WTC11 (cell line): ENCODE measurements around the gene UNC50. TPM values are rescaled to one million over a fixed set of nuclear protein-coding genes. Genes with fewer than 3 reads are reported as not detected.

Experiments
- ATAC-seq: fragments of 200-7000 bp; cut with Tn5 transposase; 2 replicates; pipeline ENCODE4 v1.10.0; 2021; ENCODE audit warnings: mild to moderate bottlenecking, moderate library complexity
- CTCF ChIA-PET: fragments of 300-600 bp; sonication (Branson Sonifier 250); formaldehyde crosslinking; loops from one replicate; lab custom pipeline; 2021; ENCODE audit warnings: antibody characterized with exemption; lab: Charles Lee
- POLR2A ChIA-PET: fragments of 350-600 bp; sonication (Branson Sonifier 250); formaldehyde crosslinking; loops from one replicate; lab custom pipeline; 2021; ENCODE audit warnings: antibody characterized with exemption; lab: Charles Lee
- DNase-seq: peaks from one replicate; pipeline ENCODE4 v3.0.0; 2021; ENCODE audit warnings: low spot score
- H3K27ac Mint-ChIP-seq: 2 replicates; pipeline ENCODE4 v1.8.0; 2021; ENCODE audit warnings: mixed read lengths
- H3K27me3 Mint-ChIP-seq: 2 replicates; pipeline ENCODE4 v1.8.0; 2021; ENCODE audit warnings: low read depth, mild to moderate bottlenecking, moderate library complexity, mixed read lengths
- H3K36me3 Mint-ChIP-seq: 2 replicates; pipeline ENCODE4 v1.8.0; 2021; ENCODE audit warnings: mixed read lengths
- H3K4me1 Mint-ChIP-seq: 2 replicates; pipeline ENCODE4 v1.8.0; 2022; ENCODE audit warnings: mixed read lengths
- H3K4me3 Mint-ChIP-seq: 2 replicates; pipeline ENCODE4 v1.8.0; 2021; ENCODE audit warnings: mild to moderate bottlenecking, moderate library complexity, mixed read lengths
- H3K9me3 Mint-ChIP-seq: 2 replicates; pipeline ENCODE4 v1.8.0; 2021; ENCODE audit warnings: mixed read lengths
- CREM ChIP-seq: sonication (generic); formaldehyde crosslinking; IDR thresholded peaks from 2 replicates; pipeline ENCODE4 v1.8.1; 2022; ENCODE audit warnings: mild to moderate bottlenecking, missing genetic modification reagents, moderate library complexity
- E2F1 ChIP-seq: sonication (generic); formaldehyde crosslinking; IDR thresholded peaks from 2 replicates; pipeline ENCODE4 v1.8.0; 2022; ENCODE audit warnings: mild to moderate bottlenecking, missing genetic modification reagents
- E2F4 ChIP-seq: sonication (generic); formaldehyde crosslinking; IDR thresholded peaks from 2 replicates; pipeline ENCODE4 v1.8.1; 2022; ENCODE audit warnings: low read depth, mild to moderate bottlenecking, moderate library complexity, missing genetic modification reagents, borderline replicate concordance
- EMX1 ChIP-seq: fragments of 250-450 bp; sonication (Bioruptor Pico); IDR thresholded peaks from 2 replicates; pipeline ENCODE4 v1.8.0; 2021; ENCODE audit warnings: mild to moderate bottlenecking
- GABPB1 ChIP-seq: sonication (generic); formaldehyde crosslinking; IDR thresholded peaks from 2 replicates; pipeline ENCODE4 v1.8.1; 2023; ENCODE audit warnings: mild to moderate bottlenecking, missing genetic modification reagents
- GRHL2 ChIP-seq: fragments of 250-450 bp; sonication (Bioruptor Pico); IDR thresholded peaks from 2 replicates; pipeline ENCODE4 v1.8.0; 2022; ENCODE audit warnings: mild to moderate bottlenecking, moderate library complexity; ENCODE audit not compliant: insufficient replicate concordance, severe bottlenecking
- MAX ChIP-seq: sonication (generic); formaldehyde crosslinking; IDR thresholded peaks from 2 replicates; pipeline ENCODE4 v1.8.0; 2022; ENCODE audit warnings: mild to moderate bottlenecking, missing genetic modification reagents
- NFATC4 ChIP-seq: fragments of 250-450 bp; sonication (Bioruptor Pico); IDR thresholded peaks from 2 replicates; pipeline ENCODE4 v1.9.0; 2021; ENCODE audit warnings: mild to moderate bottlenecking
- NR1H2 ChIP-seq: sonication (generic); formaldehyde crosslinking; IDR thresholded peaks from 2 replicates; pipeline ENCODE4 v1.9.0; 2021; ENCODE audit warnings: mild to moderate bottlenecking, moderate library complexity, missing genetic modification reagents
- OVOL2 ChIP-seq: fragments of 250-450 bp; sonication (Bioruptor Pico); IDR thresholded peaks from 2 replicates; pipeline ENCODE4 v1.9.0; 2021; ENCODE audit warnings: mild to moderate bottlenecking, borderline replicate concordance
- PRDM15 ChIP-seq: sonication (generic); formaldehyde crosslinking; IDR thresholded peaks from 2 replicates; pipeline ENCODE4 v1.8.0; 2022; ENCODE audit warnings: missing genetic modification reagents
- SMAD3 ChIP-seq: sonication (generic); formaldehyde crosslinking; IDR thresholded peaks from 2 replicates; pipeline ENCODE4 v1.8.0; 2022; ENCODE audit warnings: missing genetic modification reagents, mild to moderate bottlenecking, borderline replicate concordance
- TEAD1 ChIP-seq: sonication (generic); formaldehyde crosslinking; IDR thresholded peaks from 2 replicates; pipeline ENCODE4 v1.8.0; 2022; ENCODE audit warnings: mild to moderate bottlenecking, missing genetic modification reagents
- TEAD4 ChIP-seq: sonication (generic); formaldehyde crosslinking; IDR thresholded peaks from 2 replicates; pipeline ENCODE4 v1.8.0; 2022; ENCODE audit warnings: mild to moderate bottlenecking, missing genetic modification reagents
- USF2 ChIP-seq: sonication (generic); formaldehyde crosslinking; IDR thresholded peaks from 2 replicates; pipeline ENCODE4 v1.8.1; 2023; ENCODE audit warnings: mild to moderate bottlenecking, missing genetic modification reagents, moderate library complexity
- ZNF219 ChIP-seq: sonication (generic); formaldehyde crosslinking; IDR thresholded peaks from 2 replicates; pipeline ENCODE4 v1.8.0; 2023; ENCODE audit warnings: missing genetic modification reagents, mild to moderate bottlenecking, borderline replicate concordance
- total RNA-seq: library from RNA; stranded (reverse); gene quantifications from 3 replicates; pipeline ENCODE4 v1.2.3, GENCODE V29; 2021

Gene UNC50
- total RNA-seq, 1 experiment from 2014 or later, result 26.7 TPM

GRCh38 chr2:98607741-98608115 lies 661 bp upstream of the UNC50 start:
- DNase-seq, result no peak
- TF ChIP-seq TEAD4 (no peak), USF2 (no peak), OVOL2 (CRISPR knock-in tag) (no peak), ZNF219 (CRISPR knock-in tag) (no peak), GRHL2 (CRISPR knock-in tag) (no peak), TEAD1 (CRISPR knock-in tag) (no peak), EMX1 (CRISPR knock-in tag) (no peak), E2F4 (no peak), CREM (CRISPR knock-in tag) (no peak), GABPB1 (CRISPR knock-in tag) (no peak), NR1H2 (CRISPR knock-in tag) (no peak), MAX (no peak), SMAD3 (CRISPR knock-in tag) (no peak)
- Mint-ChIP-seq H3K27ac (peak overlapping the region; percentile 73), H3K27me3 (no peaks in the 10 kb centered on the region), H3K9me3 (no peaks in the 10 kb centered on the region), H3K4me1 (peaks cover 20% of the 10 kb centered on the region), H3K36me3 (peaks cover 26% of the 10 kb centered on the region), H3K4me3 (peak overlapping the region; percentile 82)
- ATAC-seq, result no peak
- CTCF ChIA-PET, result no interaction called here
- POLR2A ChIA-PET, result no interaction called here

- ATAC-seq (peak; percentile 9; the same call in 1 of the 2 replicates), DNase-seq (peak; percentile 16)
- ChIA-PET POLR2A (no interaction called here), CTCF (interaction anchor here (0.5 to 1.3 kb wide), 3 partner anchors 26 to 181 kb away, joined by 3 to 5 read pairs (median 4); no protein-coding TSS in a partner anchor)
- peaks cover 35% of the 10 kb centered on the region for H3K36me3 Mint-ChIP-seq
- no peaks in the 10 kb centered on the region for H3K27me3 Mint-ChIP-seq
- peak overlapping the region; percentile 80 for H3K27ac Mint-ChIP-seq
- peak overlapping the region; percentile 82 for H3K4me3 Mint-ChIP-seq
- H3K9me3 Mint-ChIP-seq, result no peaks in the 10 kb centered on the region
- peaks cover 20% of the 10 kb centered on the region for H3K4me1 Mint-ChIP-seq
- TF ChIP-seq E2F1 (no peak), NFATC4 (no peak), PRDM15 (CRISPR knock-in tag) (peak; percentile 47)
These were observed 694 bp downstream of the UNC50 start for GRCh38 chr2:98608962-98609604.
